Stimulated activated CD4-positive, alpha-beta T cell treated with anti-CD3 and anti-CD28 coated beads, Interleukin-2, amount 100 ng/mL, for 24 hours (primary cell): Measurements from ENCODE around the gene APOA1.
"Not testable (repeated sequence)": the region's sequence is repeated elsewhere in the genome, so short reads cannot be mapped to it uniquely, and the experiment has no call there.

ENCODE experiments used
- DNase-seq, 2 donors: peaks; one replicate each; pipeline ENCODE4 v3.0.0-alpha.2; 2020

APOA1 gene

GRCh38 chr11:116857316-116857715 is 19.9 kb upstream of the APOA1 start:
- DNase-seq, result no peak

GRCh38 chr11:116856423-116856822 is 19.0 kb upstream of the APOA1 start:
- no peak for DNase-seq

- no peak for DNase-seq
These were observed 18.0 kb upstream of the APOA1 start for GRCh38 chr11:116855413-116855812.

- peak; percentile 38 to 63 for DNase-seq
These were observed 16.1 kb upstream of the APOA1 start for GRCh38 chr11:116853461-116854073.

GRCh38 chr11:116852261-116853031 is 15.0 kb upstream of the APOA1 start:
- no peak for DNase-seq

- peak; percentile 31 to 45 for DNase-seq
These were observed 14.2 kb upstream of the APOA1 start for GRCh38 chr11:116851626-116852025.

GRCh38 chr11:116849486-116849885 is 12.1 kb upstream of the APOA1 start:
- DNase-seq, result no peak

GRCh38 chr11:116849060-116849459 is 11.6 kb upstream of the APOA1 start:
- DNase-seq, result no peak

- DNase-seq, result no peak
These were observed 10.2 kb upstream of the APOA1 start for GRCh38 chr11:116847612-116848011.

- DNase-seq, result no peak
These were observed 7.3 kb upstream of the APOA1 start for GRCh38 chr11:116844722-116845121.

- DNase-seq, result no peak
These were observed 6.2 kb upstream of the APOA1 start for GRCh38 chr11:116843661-116844060.

GRCh38 chr11:116842909-116843308 is 5.5 kb upstream of the APOA1 start:
- DNase-seq, result no peak

- DNase-seq, result no peak
These were observed 4.7 kb upstream of the APOA1 start for GRCh38 chr11:116842117-116842516.

GRCh38 chr11:116840746-116841296 is 3.4 kb upstream of the APOA1 start:
- DNase-seq, result no peak

GRCh38 chr11:116840224-116840745 is 2.9 kb upstream of the APOA1 start:
- DNase-seq, result no peak

GRCh38 chr11:116838321-116839084 is 1.1 kb upstream of the APOA1 start:
- DNase-seq, result no peak

GRCh38 chr11:116836632-116836991 is 810 bp downstream of the APOA1 start:
- DNase-seq, result no peak

GRCh38 chr11:116835791-116836631 is 1.4 kb downstream of the APOA1 start:
- DNase-seq, result peak; percentile 74 to 83

- DNase-seq, result peak in 1 of 2 donors; percentile 10
These were observed 2.2 kb downstream of the APOA1 start for GRCh38 chr11:116835042-116835772.

GRCh38 chr11:116834535-116835041 is 2.8 kb downstream of the APOA1 start:
- DNase-seq, result not testable (repeated sequence)

- DNase-seq, result no peak
These were observed 3.4 kb downstream of the APOA1 start for GRCh38 chr11:116833816-116834534.
